GM10847 (cell line): ENCODE measurements around the gene STK38L.

Experiments
- POLR2A ChIP-seq: IDR thresholded peaks from 2 replicates; pipeline ENCODE4 v1.6.1; 2011; ENCODE audit not compliant: insufficient read length; ENCODE audit errors: extremely low read depth

The STK38L gene

DNA sequence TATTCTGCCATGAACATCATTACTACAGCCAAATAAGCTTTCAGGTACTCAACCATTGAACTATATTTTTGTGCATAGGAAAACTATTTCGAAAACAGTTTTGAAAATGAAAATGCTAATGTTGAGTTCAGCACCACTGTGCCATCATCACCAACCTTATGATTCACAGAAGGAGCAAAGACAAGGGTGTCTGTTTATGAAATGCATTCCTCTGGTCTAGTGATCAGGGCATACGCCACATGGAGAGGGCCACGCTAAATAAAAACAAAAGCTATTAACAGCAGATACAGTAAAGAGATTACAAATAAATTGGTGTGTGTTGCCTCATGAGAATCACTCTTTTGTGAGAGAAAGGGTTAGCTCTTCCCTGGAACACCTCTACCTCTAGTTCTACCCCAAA, 45.3 kb downstream of the STK38L start:
- TF ChIP-seq POLR2A: no peak

GRCh38 chr12:27290501-27291168, 46.5 kb downstream of the STK38L start:
- TF ChIP-seq POLR2A: no peak

GRCh38 chr12:27291862-27292261, 47.8 kb downstream of the STK38L start:
- no peak for TF ChIP-seq POLR2A

DNA sequence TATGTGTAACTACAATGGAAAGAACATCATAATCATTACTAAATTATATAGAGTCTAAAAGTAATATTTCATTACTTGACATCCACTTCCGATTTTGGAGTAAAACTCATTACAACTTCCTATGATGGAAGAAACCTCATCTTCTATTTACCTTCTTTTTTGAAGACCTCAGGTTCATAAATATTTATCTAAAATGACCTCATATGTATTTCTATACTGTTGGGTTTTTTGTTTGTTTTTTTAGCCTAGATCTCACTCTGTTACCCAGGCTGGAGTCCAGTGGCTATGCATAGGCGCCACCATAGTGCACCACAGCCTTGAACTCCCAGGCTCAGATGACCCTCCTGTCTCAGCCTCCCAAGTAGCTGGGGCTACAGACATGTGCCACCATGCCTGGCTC, 48.6 kb downstream of the STK38L start:
- TF ChIP-seq POLR2A: no peak

DNA sequence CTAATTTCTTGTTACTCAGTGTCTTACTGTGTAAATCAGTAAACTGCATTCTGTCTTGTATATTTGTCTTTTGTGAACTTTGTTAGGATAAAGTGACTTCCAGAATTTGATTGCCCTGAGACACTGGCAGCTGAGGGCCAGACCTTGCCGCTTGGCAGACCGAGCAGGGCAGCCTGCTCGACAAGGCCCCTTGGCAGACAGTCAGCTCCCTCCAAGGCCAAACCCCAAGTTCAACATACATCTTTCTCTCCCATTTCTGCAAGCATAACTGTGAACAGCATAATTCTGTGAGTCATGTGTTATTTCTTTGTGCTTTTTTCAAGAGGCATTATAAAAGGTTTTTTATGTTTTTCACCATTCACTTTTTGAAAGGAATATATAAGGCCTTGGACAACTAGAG, 49.4 kb downstream of the STK38L start:
- TF ChIP-seq POLR2A: no peak

DNA sequence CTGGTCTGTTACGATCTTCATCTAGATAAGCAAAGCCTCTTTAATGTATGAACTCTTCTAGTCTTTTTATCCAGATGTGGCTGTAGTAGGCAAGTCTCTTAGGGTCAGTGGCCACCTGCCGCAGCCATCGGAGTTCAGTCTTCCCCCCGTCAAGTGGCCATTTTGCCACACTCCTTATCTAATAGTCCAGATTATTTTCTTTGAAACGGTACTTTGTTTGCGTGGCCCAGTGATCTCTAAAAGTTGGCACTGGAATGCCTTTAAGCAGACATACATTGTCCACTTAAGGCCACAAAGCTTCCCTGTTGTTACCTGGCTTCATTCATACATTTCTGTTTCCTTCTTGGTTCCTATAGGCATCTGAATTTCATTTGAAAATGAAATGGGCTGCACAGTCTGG, 52.6 kb downstream of the STK38L start:
- TF ChIP-seq POLR2A: no peak

DNA sequence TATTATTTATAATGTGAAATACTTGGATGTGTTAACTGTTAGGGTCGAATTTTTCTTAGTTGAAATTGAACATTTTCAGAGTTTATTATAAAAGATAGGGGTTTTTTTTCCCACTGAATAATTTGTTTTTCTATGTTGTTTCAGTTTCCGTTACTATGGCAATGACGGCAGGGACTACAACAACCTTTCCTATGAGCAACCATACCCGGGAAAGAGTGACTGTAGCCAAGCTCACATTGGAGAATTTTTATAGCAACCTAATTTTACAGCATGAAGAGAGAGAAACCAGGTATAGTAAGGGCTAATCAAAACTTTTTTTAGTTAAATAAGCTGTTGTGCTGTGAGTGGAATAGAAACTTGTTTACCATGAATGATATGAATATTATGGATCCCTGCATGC, 53.5 kb downstream of the STK38L start:
- no peak for TF ChIP-seq POLR2A

DNA sequence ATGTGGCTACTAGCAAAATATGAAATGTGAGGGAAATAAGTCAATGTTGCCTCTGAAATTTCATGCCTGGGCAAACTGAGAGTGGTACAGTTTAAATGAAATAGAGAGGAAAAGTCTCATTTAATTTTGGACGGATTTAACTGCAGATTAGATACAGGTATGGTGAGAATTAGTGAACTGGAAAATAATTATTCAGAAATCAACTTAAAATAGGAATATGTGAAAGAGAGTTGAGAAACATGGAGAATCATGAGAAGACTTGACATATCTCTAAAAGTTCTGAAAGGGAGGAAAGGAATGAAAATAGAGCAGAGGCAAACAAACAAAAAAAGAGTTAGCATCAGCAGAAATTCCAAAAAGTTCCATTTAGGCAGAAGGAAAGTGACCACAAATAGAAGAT, 55.0 kb downstream of the STK38L start:
- no peak for TF ChIP-seq POLR2A

DNA sequence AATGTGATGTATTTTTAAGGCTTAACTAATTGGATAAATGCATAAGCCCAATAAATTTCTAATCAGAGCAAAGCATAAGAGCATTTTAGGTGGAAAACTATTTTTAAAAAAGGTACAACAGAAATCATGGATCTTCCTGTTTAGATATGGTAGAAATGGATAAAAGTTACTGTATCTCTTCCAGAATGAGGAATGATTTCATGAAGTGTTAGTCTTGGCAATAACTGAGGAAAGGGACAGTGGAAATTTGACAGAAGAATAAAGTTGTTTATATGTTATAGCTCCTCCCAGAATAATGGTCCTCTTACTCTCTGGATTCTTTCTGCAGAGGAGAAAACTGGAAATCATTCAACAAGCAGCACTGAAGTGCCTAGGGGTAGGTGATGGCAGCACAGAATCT, 56.1 kb downstream of the STK38L start:
- TF ChIP-seq POLR2A: no peak

GRCh38 chr12:27303139-27304111, 59.3 kb downstream of the STK38L start:
- no peak for TF ChIP-seq POLR2A

- no peak for TF ChIP-seq POLR2A
Measured at GRCh38 chr12:27304856-27305255, 60.8 kb downstream of the STK38L start.

DNA sequence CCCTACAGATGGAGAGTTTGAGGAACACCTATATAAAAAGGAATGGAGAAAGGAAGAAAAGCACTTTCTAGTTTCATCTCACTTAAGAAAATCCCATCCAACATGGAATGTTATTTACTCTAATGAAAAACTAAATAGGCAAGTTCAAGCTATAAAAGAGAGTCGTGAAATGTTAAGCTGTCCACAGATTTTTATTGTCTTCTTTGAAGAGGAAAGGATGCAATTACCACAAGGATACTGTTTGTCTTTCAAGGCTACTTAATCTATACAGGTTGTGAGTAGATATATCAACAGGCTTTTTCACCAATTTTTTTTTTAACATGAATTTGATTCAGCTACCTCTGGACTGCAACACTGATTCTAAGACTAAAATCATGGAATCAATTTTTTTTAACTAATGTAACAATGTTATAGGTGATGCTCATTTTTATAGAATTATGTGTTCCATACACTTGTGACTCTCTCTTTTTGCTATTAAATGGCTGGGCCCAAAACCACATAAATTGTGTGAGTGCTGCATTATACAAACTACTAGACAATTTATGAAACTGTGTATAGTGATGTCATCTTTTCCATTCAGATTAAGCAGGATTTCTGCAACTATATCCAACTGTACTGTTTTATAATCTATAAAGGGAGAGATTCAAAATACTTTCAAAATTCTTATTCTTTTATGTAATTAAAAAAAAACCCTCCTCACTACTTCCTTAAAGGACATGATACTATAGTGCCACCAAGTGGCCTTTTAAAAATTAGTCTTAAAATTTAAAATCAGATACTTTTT, 61.8 kb downstream of the STK38L start:
- TF ChIP-seq POLR2A: no peak

- TF ChIP-seq POLR2A: no peak
Measured at GRCh38 chr12:27309293-27309994, 65.4 kb downstream of the STK38L start.

DNA sequence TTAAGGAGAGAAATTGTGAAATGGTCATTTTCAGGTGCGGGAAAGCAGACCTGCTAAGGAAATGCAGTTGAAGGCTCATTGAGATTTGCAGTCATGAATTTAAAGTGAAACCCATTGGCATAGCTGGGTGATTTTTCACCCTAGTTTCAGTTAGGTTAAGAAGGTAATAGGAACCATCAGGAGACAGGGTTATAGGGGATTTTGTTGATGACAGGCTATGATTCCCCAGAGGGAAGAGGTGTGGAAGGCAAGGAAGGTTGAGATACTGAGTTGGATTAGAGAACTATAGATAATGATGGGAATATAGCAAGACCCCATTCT, 65.9 kb downstream of the STK38L start:
- no peak for TF ChIP-seq POLR2A

GRCh38 chr12:27316947-27317346, 72.9 kb downstream of the STK38L start:
- no peak for TF ChIP-seq POLR2A
